ENCODE measurements around the gene PRRG2.

The PRRG2 gene

DNA sequence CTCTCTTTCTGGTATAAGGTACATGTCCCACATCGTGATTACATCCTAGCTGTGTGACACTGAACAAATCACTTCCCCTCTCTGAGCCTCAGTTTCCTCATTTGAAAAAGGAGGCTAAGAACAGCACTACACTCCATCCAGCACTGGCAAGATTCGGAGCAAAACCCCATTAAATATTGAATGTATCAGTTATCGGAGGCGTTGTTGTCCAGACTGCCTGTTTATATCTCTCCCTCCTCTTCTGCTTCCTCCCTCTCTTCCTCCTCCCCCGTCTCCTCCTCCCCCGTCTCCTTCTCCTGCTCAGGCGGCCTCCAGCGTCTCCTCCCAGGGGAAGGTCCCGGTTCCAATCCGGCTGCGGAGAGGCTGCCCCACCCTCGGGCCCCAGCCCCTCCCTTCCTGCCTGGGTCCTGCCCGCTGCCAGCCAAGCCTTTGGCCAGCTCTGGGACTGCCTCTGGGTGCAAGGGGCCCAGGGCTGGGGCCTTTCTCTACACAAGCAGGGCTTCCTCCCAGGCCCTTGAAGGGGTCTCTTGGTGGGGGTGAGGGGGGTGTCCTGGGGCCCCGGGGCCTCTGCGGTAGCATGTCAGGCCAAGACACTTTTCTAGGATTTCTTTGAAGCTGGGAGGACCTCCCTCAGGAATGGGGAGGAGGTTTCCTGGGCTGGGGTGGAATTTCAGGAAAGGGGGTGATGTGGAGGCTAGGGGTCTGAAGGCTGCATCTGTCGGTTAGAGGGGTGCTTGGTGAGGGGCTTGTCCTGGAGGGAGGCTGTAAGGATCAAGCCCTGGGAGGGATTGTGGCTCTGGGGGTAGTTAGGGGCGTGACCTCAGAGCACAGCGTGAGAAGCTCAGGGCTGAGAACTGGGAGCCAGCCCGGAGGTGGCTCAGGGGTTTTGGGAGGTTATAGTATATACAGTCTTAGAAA lies 57.0 kb downstream of the PRRG2 start:
- Histone ChIP-seq H3K4me3 (ENCODE audit: control insufficient read depth in 1 of 7, extremely low read depth in 1 of 7, insufficient read depth in 4 of 7, low read depth in 2 of 7, low read length in 6 of 7) (peak overlapping the region in 3 of 7 experiments; percentile 38 to 50 (median 39)), H3K27me3 (replicated peaks in 2 of 5; ENCODE audit: control insufficient read depth in 4 of 5, insufficient read depth in 5 of 5, low read length in 4 of 5) (no peaks in the 10 kb centered on the region), H3K27ac (ENCODE audit: insufficient read depth in 1 of 2, low read depth in 1 of 2, low read length in 2 of 2, poor library complexity in 1 of 2, severe bottlenecking in 2 of 2) (peak overlapping the region in 1 of 2 experiments; percentile 4), H3K9me3 (ENCODE audit: control extremely low read depth in 1 of 5, control insufficient read depth in 4 of 5, insufficient read depth in 2 of 5, low read depth in 1 of 5, low read length in 4 of 5) (no peaks in the 10 kb centered on the region), H3K4me1 (ENCODE audit: control extremely low read depth in 1 of 4, control insufficient read depth in 4 of 4, insufficient read depth in 4 of 4, low read length in 3 of 4) (peaks cover 8 to 37% (median 34%) of the 10 kb centered on the region in 4 experiments), H3K36me3 (ENCODE audit: control insufficient read depth in 4 of 4, insufficient read depth in 4 of 4, low read length in 3 of 4) (no peaks in the 10 kb centered on the region)
- no peak for DNase-seq
- WGBS (ENCODE audit: insufficient coverage), result 14% methylated on average over 16 of the region's 19 CpGs
- ChIA-PET POLR2A (no interaction called here), CTCF (interaction anchor here (0.6 to 2.1 kb wide), 2 partner anchors 34 to 1058 kb away, joined by 4 to 6 read pairs; no protein-coding TSS in a partner anchor)

DNA sequence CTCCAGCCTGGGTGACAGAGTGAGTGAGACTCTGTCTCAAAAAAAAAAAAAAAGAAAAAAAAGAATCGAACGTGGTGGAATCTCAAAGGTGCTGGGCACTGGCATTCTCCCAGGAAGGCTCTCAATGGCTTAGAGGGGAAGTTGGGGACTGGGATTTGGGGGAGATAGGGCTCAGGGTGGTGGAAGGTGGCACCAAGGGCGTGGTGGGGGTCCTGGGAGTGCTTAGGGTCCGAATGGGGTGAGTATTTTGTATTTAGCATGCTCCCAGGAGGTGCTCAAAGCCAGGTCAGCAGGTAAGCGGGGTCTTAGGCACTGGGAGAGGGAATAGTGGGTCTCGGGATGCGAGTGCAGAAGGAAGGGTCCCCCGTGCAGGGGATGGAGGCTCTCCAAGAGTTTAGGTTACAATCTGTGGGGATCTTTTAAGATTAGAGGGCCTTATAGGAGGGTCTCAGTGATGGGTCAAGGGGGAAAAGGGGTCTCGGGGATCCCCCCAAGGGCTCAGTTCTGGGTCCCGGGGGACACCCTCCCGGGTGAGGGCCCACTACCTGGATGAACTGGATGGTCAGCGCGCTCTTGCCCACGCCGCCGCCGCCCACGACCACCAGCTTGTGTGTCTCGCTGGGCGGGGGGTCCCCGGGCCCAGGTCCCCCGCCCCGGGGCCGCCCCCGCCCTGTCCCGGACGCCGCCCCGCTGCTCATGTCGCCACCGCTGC lies 58.4 kb downstream of the PRRG2 start:
- no peaks in the 10 kb centered on the region for H3K27me3 ChIP-seq (replicated peaks in 2 of 5; ENCODE audit: control insufficient read depth in 4 of 5, insufficient read depth in 5 of 5, low read length in 4 of 5)
- no peak overlapping the region for H3K27ac ChIP-seq (ENCODE audit: insufficient read depth in 1 of 2, low read depth in 1 of 2, low read length in 2 of 2, poor library complexity in 1 of 2, severe bottlenecking in 2 of 2)
- H3K4me1 ChIP-seq (ENCODE audit: control extremely low read depth in 1 of 4, control insufficient read depth in 4 of 4, insufficient read depth in 4 of 4, low read length in 3 of 4), result peaks cover 12 to 43% (median 41%) of the 10 kb centered on the region in 4 experiments
- H3K4me3 ChIP-seq (ENCODE audit: control insufficient read depth in 1 of 7, extremely low read depth in 1 of 7, insufficient read depth in 4 of 7, low read depth in 2 of 7, low read length in 6 of 7), result peak overlapping the region; percentile 43 to 94 (median 52)
- no peaks in the 10 kb centered on the region for H3K9me3 ChIP-seq (ENCODE audit: control extremely low read depth in 1 of 5, control insufficient read depth in 4 of 5, insufficient read depth in 2 of 5, low read depth in 1 of 5, low read length in 4 of 5)
- WGBS (ENCODE audit: insufficient coverage), result 2% methylated on average over 19 of the region's 31 CpGs
- ChIA-PET CTCF (interaction anchor here (1.0 to 2.1 kb wide), 6 partner anchors 29 to 65 kb away, joined by 3 to 9 read pairs (median 4); no protein-coding TSS in a partner anchor), POLR2A (interaction anchor here (0.5 to 3.2 kb wide), 4 partner anchors 26 to 1421 kb away, joined by 4 to 28 read pairs (median 5); partner anchors contain the start of genes BCL2L12, IRF3 and PRR12)
- peaks cover 0 to 5% (median under 1%) of the 10 kb centered on the region in 4 experiments for H3K36me3 ChIP-seq (ENCODE audit: control insufficient read depth in 4 of 4, insufficient read depth in 4 of 4, low read length in 3 of 4)
- DNase-seq, result peak in 1 of 3 donors; percentile 13

- CTCF ChIA-PET, result interaction anchor here (1.0 to 1.5 kb wide), 6 partner anchors 28 to 66 kb away, joined by 3 to 9 read pairs (median 4); no protein-coding TSS in a partner anchor
- peaks cover 12 to 43% (median 41%) of the 10 kb centered on the region in 4 experiments for H3K4me1 ChIP-seq (ENCODE audit: control extremely low read depth in 1 of 4, control insufficient read depth in 4 of 4, insufficient read depth in 4 of 4, low read length in 3 of 4)
- DNase-seq, result peak; percentile 100
These were observed 59.2 kb downstream of the PRRG2 start, which contains the start of gene RRAS for GRCh38 chr19:49640113-49640898. Gene RRAS, minus strand, starts transcription at chr19:49640143. Its CDS starts 45 bp downstream, at chr19:49640098.

More at GRCh38 chr19:49640113-49640898, 59.2 kb downstream of the PRRG2 start, which contains the start of gene RRAS:
- peaks cover 0 to 11% (median 3%) of the 10 kb centered on the region in 4 experiments for H3K36me3 ChIP-seq (ENCODE audit: control insufficient read depth in 4 of 4, insufficient read depth in 4 of 4, low read length in 3 of 4)
- POLR2A ChIA-PET, result interaction anchor here (0.5 to 3.2 kb wide), 9 partner anchors 25 to 1422 kb away, joined by 3 to 28 read pairs (median 4); partner anchors contain the start of genes BCL2L12, IRF3, NOSIP and PRR12
- WGBS (ENCODE audit: insufficient coverage), result under 1% methylated on average over 51 of the region's 51 CpGs
- no peaks in the 10 kb centered on the region for H3K27me3 ChIP-seq (replicated peaks in 2 of 5; ENCODE audit: control insufficient read depth in 4 of 5, insufficient read depth in 5 of 5, low read length in 4 of 5)
- peak within 1 kb of the TSS; percentile 81 to 99 (median 94) for H3K4me3 ChIP-seq (ENCODE audit: control insufficient read depth in 1 of 7, extremely low read depth in 1 of 7, insufficient read depth in 4 of 7, low read depth in 2 of 7, low read length in 6 of 7)
- H3K9me3 ChIP-seq (ENCODE audit: control extremely low read depth in 1 of 5, control insufficient read depth in 4 of 5, insufficient read depth in 2 of 5, low read depth in 1 of 5, low read length in 4 of 5), result no peaks in the 10 kb centered on the region
- peak within 1 kb of the TSS; percentile 94 to 99 for H3K27ac ChIP-seq (ENCODE audit: insufficient read depth in 1 of 2, low read depth in 1 of 2, low read length in 2 of 2, poor library complexity in 1 of 2, severe bottlenecking in 2 of 2)

Measured in common myeloid progenitor, CD34-positive (primary cell).